Measurements from ENCODE around the gene TTC32. TPM values are rescaled to one million over a fixed set of nuclear protein-coding genes. Genes with fewer than 3 reads are reported as not detected.

TTC32 gene
- total and polyA plus RNA-seq, 2 donors (not counting 3 experiments of a cell fraction or from before 2014, with no cell fraction given) = 8.8 to 9.4 TPM

GRCh38 chr2:19885791-19886190, 16.0 kb downstream of the TTC32 start:
- H3K9ac ChIP-seq (replicated peaks; ENCODE audit: extremely low read depth, insufficient read depth, low read length) = no peak overlapping the region
- no peak for DNase-seq (ENCODE audit: low read depth, low spot score)
- TF ChIP-seq MYC (IDR thresholded peaks at IDR 0.05; ENCODE audit: low read depth, low read length) (no peak), GATA2 (IDR thresholded peaks at IDR 0.05; ENCODE audit: insufficient read depth, insufficient read length, low read depth, low read length) (no peak), FOS (IDR thresholded peaks at IDR 0.05; ENCODE audit: borderline replicate concordance, insufficient read depth, low read length) (no peak), EZH2 (IDR thresholded peaks at IDR 0.05; ENCODE audit: borderline replicate concordance, low read depth, low read length, severe bottlenecking) (no peak), POLR2AphosphoS5 (IDR thresholded peaks at IDR 0.05; ENCODE audit: insufficient read depth, low read depth, low read length) (no peak)
- TF ChIP-seq, protein P1, sequence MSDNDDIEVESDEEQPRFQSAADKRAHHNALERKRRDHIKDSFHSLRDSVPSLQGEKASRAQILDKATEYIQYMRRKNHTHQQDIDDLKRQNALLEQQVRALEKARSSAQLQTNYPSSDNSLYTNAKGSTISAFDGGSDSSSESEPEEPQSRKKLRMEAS (IDR thresholded peaks at IDR 0.05; ENCODE audit: insufficient read depth, insufficient read length) = no peak
- intact Hi-C loops (cut with micrococcal nuclease) (no loop called here), dilution Hi-C loops (cut with MboI; ENCODE audit: extremely low pct_ligation_motif_present, low sequenced_read_pairs) (no loop called here)
- no peaks in the 10 kb centered on the region for H3K4me1 ChIP-seq (ENCODE audit: control insufficient read depth, extremely low read depth, insufficient read depth, low read length)
- no peaks in the 10 kb centered on the region for H3K27me3 ChIP-seq (ENCODE audit: control insufficient read depth in 2 of 2, insufficient read depth in 2 of 2, low read length in 2 of 2)
- no peak for FAIRE-seq
- H3K4me2 ChIP-seq (ENCODE audit: insufficient read depth, low read length) = no peak overlapping the region
- no peak overlapping the region for H3K4me3 ChIP-seq (replicated peaks in 1 of 3; ENCODE audit: insufficient read depth in 1 of 3, low read depth in 1 of 3, low read length in 3 of 3)
- no peaks in the 10 kb centered on the region for H4K20me1 ChIP-seq (replicated peaks; ENCODE audit: control insufficient read depth, extremely low read depth, insufficient read depth, low read length)
- H3K36me3 ChIP-seq (ENCODE audit: control insufficient read depth in 2 of 2, extremely low read depth in 1 of 2, insufficient read depth in 2 of 2, low read length in 2 of 2) = no peaks in the 10 kb centered on the region
- H3K9me3 ChIP-seq (replicated peaks; ENCODE audit: control insufficient read depth, insufficient read depth, low read length) = no peaks in the 10 kb centered on the region
- H3K27ac ChIP-seq (ENCODE audit: insufficient read depth, low read depth, low read length) = no peak overlapping the region
- H3K9me1 ChIP-seq (replicated peaks; ENCODE audit: control insufficient read depth, extremely low read depth, insufficient read depth, low read length) = no peaks in the 10 kb centered on the region
- H2AFZ ChIP-seq (ENCODE audit: low read depth, low read length) = no peak overlapping the region
- no peaks in the 10 kb centered on the region for H3K79me2 ChIP-seq (ENCODE audit: control insufficient read depth, insufficient read depth, low read length)
- BruUV-seq (replicated peaks) = no TSS peak
- ChIA-PET CTCF (no interaction called here), POLR2A (no interaction called here)

DNA sequence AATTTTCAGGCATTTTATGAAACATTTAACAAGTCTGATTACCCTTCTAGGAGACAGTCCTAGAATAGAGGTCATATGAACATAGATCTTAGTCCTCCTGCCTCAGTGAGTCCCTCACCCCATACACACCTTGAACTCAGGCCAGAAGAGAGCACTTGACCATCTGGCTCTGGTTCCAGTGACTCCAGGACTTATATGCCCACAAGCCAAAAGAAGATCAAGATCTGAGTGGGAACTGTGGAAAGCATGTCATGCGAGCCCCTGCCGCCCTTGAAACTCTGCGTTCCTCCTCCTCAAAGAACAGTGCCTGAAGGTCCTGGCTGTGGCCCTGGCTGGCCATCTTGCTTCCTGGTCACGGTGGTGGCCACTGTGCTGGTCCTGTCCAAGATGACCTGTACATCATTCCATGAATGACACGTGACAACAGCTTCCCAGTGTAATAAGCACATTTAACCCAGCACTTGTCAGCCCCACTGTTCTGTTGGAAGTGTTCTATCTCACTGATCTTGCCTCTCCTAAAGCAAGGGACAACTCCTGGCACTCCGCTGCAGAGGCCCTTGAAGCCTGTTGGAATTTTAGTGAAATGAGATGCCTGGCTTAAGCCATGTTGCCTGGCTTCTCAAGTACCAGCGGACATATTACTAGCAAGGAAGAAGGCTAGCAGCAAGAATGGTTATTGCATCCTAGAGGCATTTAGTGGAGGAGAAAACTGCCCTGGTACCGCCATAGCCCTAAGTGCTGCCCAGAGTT, 17.6 kb downstream of the TTC32 start:
- Histone ChIP-seq H4K20me1 (replicated peaks; ENCODE audit: control insufficient read depth, extremely low read depth, insufficient read depth, low read length) (no peaks in the 10 kb centered on the region), H3K36me3 (ENCODE audit: control insufficient read depth in 2 of 2, extremely low read depth in 1 of 2, insufficient read depth in 2 of 2, low read length in 2 of 2) (no peaks in the 10 kb centered on the region), H3K9me1 (replicated peaks; ENCODE audit: control insufficient read depth, extremely low read depth, insufficient read depth, low read length) (no peaks in the 10 kb centered on the region), H3K9me3 (replicated peaks; ENCODE audit: control insufficient read depth, insufficient read depth, low read length) (no peaks in the 10 kb centered on the region), H3K79me2 (ENCODE audit: control insufficient read depth, insufficient read depth, low read length) (no peaks in the 10 kb centered on the region), H3K9ac (replicated peaks; ENCODE audit: extremely low read depth, insufficient read depth, low read length) (no peak overlapping the region), H3K27ac (ENCODE audit: insufficient read depth, low read depth, low read length) (no peak overlapping the region), H2AFZ (ENCODE audit: low read depth, low read length) (no peak overlapping the region), H3K4me1 (ENCODE audit: control insufficient read depth, extremely low read depth, insufficient read depth, low read length) (no peaks in the 10 kb centered on the region), H3K4me3 (replicated peaks in 1 of 3; ENCODE audit: insufficient read depth in 1 of 3, low read depth in 1 of 3, low read length in 3 of 3) (no peak overlapping the region), H3K4me2 (ENCODE audit: insufficient read depth, low read length) (no peak overlapping the region), H3K27me3 (ENCODE audit: control insufficient read depth in 2 of 2, insufficient read depth in 2 of 2, low read length in 2 of 2) (no peaks in the 10 kb centered on the region)
- DNase-seq (ENCODE audit: low read depth, low spot score) (no peak), FAIRE-seq (no peak)
- dilution Hi-C loops (cut with MboI; ENCODE audit: extremely low pct_ligation_motif_present, low sequenced_read_pairs) (no loop called here), intact Hi-C loops (cut with micrococcal nuclease) (no loop called here)
- no TSS peak for BruUV-seq (replicated peaks)
- ChIA-PET POLR2A (no interaction called here), CTCF (no interaction called here)
- TF ChIP-seq, protein P1 (IDR thresholded peaks at IDR 0.05; ENCODE audit: insufficient read depth, insufficient read length) = no peak
- TF ChIP-seq GATA2 (IDR thresholded peaks at IDR 0.05; ENCODE audit: insufficient read depth, insufficient read length, low read depth, low read length) (no peak), POLR2A (IDR thresholded peaks at IDR 0.05; ENCODE audit: low read depth, low read length) (no peak), MYC (IDR thresholded peaks at IDR 0.05; ENCODE audit: low read depth, low read length) (no peak), FOS (IDR thresholded peaks at IDR 0.05; ENCODE audit: borderline replicate concordance, insufficient read depth, low read length) (no peak), POLR2AphosphoS5 (IDR thresholded peaks at IDR 0.05; ENCODE audit: insufficient read depth, low read depth, low read length) (no peak)
- TF ChIP-seq, protein P2, sequence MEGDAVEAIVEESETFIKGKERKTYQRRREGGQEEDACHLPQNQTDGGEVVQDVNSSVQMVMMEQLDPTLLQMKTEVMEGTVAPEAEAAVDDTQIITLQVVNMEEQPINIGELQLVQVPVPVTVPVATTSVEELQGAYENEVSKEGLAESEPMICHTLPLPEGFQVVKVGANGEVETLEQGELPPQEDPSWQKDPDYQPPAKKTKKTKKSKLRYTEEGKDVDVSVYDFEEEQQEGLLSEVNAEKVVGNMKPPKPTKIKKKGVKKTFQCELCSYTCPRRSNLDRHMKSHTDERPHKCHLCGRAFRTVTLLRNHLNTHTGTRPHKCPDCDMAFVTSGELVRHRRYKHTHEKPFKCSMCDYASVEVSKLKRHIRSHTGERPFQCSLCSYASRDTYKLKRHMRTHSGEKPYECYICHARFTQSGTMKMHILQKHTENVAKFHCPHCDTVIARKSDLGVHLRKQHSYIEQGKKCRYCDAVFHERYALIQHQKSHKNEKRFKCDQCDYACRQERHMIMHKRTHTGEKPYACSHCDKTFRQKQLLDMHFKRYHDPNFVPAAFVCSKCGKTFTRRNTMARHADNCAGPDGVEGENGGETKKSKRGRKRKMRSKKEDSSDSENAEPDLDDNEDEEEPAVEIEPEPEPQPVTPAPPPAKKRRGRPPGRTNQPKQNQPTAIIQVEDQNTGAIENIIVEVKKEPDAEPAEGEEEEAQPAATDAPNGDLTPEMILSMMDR (IDR thresholded peaks at IDR 0.05; ENCODE audit: extremely low read depth in 1 of 2, insufficient read depth in 1 of 2, low read depth in 1 of 2, low read length in 2 of 2) = no peak

Measured in endothelial cell of umbilical vein (primary cell).